PC-9 (cell line): Measurements from ENCODE around the gene NTM.

Experiments
- EZH2 ChIP-seq: fragments of 200-600 bp; sonication (generic); IDR thresholded peaks from 2 replicates; pipeline ENCODE4 v1.8.0; 2017; ENCODE audit warnings: antibody characterized with exemption, low read depth
- TF ChIP-seq, protein P1 (sequence below): fragments of 200-600 bp; sonication (generic); conservative IDR thresholded peaks from 2 replicates; pipeline ENCODE4 v1.6.1; 2017; ENCODE audit warnings: mixed run types, antibody characterized with exemption, mild to moderate bottlenecking, moderate library complexity

- TF ChIP-seq, protein P1, sequence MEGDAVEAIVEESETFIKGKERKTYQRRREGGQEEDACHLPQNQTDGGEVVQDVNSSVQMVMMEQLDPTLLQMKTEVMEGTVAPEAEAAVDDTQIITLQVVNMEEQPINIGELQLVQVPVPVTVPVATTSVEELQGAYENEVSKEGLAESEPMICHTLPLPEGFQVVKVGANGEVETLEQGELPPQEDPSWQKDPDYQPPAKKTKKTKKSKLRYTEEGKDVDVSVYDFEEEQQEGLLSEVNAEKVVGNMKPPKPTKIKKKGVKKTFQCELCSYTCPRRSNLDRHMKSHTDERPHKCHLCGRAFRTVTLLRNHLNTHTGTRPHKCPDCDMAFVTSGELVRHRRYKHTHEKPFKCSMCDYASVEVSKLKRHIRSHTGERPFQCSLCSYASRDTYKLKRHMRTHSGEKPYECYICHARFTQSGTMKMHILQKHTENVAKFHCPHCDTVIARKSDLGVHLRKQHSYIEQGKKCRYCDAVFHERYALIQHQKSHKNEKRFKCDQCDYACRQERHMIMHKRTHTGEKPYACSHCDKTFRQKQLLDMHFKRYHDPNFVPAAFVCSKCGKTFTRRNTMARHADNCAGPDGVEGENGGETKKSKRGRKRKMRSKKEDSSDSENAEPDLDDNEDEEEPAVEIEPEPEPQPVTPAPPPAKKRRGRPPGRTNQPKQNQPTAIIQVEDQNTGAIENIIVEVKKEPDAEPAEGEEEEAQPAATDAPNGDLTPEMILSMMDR, result no peak
- TF ChIP-seq EZH2, result no peak
These were observed 694.7 kb downstream of the NTM start for GRCh38 chr11:132064987-132065620.
